ENCODE data around the gene ANTXR2. TPM values are rescaled to one million over a fixed set of nuclear protein-coding genes. Genes with fewer than 3 reads are reported as not detected.
"Not testable (repeated sequence)": the region's sequence is repeated elsewhere in the genome, so short reads cannot be mapped to it uniquely, and the experiment has no call there.

ANTXR2 gene
- total RNA-seq, 1 donor from 2014 or later: 16.8 TPM

GRCh38 chr4:79899481-79899880 is 173.5 kb downstream of the ANTXR2 start:
- DNase-seq (ENCODE audit: low spot score in 2 of 2): no peak
- intact Hi-C loops (cut with DNase I): no loop called here
- H3K27ac ChIP-seq: no peak overlapping the region
- no peaks in the 10 kb centered on the region for H3K4me1 ChIP-seq
- H3K36me3 ChIP-seq: no peaks in the 10 kb centered on the region
- no peak overlapping the region for H3K4me3 ChIP-seq
- no peaks in the 10 kb centered on the region for H3K9me3 ChIP-seq
- TF ChIP-seq CTCF (IDR thresholded peaks at IDR 0.05): no peak
- no peaks in the 10 kb centered on the region for H3K27me3 ChIP-seq

DNA sequence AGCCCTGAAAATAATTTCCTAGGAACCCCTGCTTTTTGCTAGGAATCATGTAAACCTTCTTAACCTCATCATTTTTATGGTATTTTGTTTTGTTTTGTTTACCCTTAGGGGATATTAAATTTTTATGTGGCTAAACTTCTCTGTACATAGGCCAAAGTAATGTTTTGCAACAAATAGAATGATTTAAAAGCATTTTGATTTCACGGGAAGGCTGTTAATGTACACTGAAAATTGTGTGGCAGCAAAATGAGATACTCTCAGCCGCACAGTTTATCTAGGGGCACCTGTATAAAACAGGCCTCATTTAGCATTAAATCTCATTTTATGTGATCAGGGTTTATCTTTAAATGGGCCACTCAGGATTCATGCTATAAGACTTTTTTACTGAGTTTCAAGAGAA is 175.0 kb downstream of the ANTXR2 start:
- DNase-seq (ENCODE audit: low spot score in 2 of 2): no peak
- Histone ChIP-seq H3K9me3 (no peaks in the 10 kb centered on the region), H3K27ac (no peak overlapping the region), H3K4me1 (no peaks in the 10 kb centered on the region), H3K27me3 (no peaks in the 10 kb centered on the region), H3K36me3 (no peaks in the 10 kb centered on the region), H3K4me3 (no peak overlapping the region)
- no peak for TF ChIP-seq CTCF (IDR thresholded peaks at IDR 0.05)
- intact Hi-C loops (cut with DNase I): no loop called here

DNA sequence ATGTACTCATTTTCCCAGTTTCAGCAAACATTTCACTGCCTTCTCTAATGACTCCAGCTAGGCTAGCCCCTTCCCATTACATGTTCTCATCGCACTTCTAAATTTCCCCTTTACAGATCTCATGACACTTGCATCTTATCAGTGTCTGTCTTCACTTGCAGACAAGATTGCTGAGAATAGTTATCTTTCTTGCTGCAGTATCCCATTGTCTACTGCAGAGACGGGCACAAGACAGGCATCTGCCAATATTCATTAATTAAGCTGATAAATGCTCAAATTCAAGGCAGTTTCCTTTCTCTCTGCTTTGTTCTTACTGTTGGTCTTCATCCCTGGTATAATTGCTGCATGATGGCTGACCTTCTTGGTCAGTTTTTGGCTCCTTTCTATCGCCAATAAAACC is 175.9 kb downstream of the ANTXR2 start:
- no peak overlapping the region for H3K27ac ChIP-seq
- intact Hi-C loops (cut with DNase I): no loop called here
- H3K27me3 ChIP-seq: no peaks in the 10 kb centered on the region
- no peak for DNase-seq (ENCODE audit: low spot score in 2 of 2)
- TF ChIP-seq CTCF (IDR thresholded peaks at IDR 0.05): no peak
- no peaks in the 10 kb centered on the region for H3K4me1 ChIP-seq
- H3K4me3 ChIP-seq: no peak overlapping the region
- H3K9me3 ChIP-seq: no peaks in the 10 kb centered on the region
- no peaks in the 10 kb centered on the region for H3K36me3 ChIP-seq

DNA sequence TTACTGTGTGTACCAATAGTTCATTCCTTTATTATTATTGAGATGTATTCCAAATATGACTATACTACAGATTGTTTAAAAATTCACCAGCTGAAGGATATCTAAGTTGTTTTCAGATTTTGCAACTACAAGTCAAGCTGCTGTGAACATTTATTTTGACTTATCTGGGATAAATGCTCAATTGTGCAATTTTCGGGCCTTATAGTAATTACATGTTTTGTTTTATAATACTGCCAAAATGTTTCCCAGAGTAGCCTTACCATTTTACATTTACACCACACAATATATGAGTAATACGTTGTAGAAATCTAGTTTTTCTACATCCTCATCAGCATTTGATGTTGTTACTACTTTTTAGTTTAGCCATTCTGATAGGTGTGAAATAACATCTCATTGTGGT is 179.6 kb downstream of the ANTXR2 start:
- DNase-seq (ENCODE audit: low spot score in 2 of 2): no peak
- H3K27me3 ChIP-seq: no peaks in the 10 kb centered on the region
- no peaks in the 10 kb centered on the region for H3K4me1 ChIP-seq
- no peak for TF ChIP-seq CTCF (IDR thresholded peaks at IDR 0.05)
- no peak overlapping the region for H3K27ac ChIP-seq
- H3K4me3 ChIP-seq: no peak overlapping the region
- intact Hi-C loops (cut with DNase I): no loop called here
- no peaks in the 10 kb centered on the region for H3K9me3 ChIP-seq
- no peaks in the 10 kb centered on the region for H3K36me3 ChIP-seq

DNA sequence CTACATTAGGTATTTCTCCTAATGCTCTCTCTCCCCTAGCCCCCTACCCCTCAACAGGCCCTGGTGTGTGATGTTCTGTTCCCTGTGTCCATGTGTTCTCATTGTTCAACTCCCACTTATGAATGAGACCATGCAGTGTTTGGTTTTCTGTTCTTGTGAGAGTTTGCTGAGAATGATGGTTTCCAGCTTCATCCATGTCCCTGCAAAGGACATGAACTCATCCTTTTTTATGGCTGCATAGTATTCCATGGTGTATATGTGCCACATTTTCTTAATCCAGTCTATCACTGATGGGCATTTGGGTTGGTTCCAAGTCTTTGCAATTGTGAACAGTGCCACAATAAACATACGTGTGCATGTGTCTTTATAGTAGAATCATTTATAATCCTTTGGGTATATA is 184.0 kb downstream of the ANTXR2 start:
- DNase-seq (ENCODE audit: low spot score in 2 of 2); H3K27ac ChIP-seq; H3K4me3 ChIP-seq; H3K36me3 ChIP-seq; intact Hi-C loops (cut with DNase I); H3K9me3 ChIP-seq; H3K27me3 ChIP-seq; H3K4me1 ChIP-seq: not testable (repeated sequence)

GRCh38 chr4:79886557-79886956 is 186.5 kb downstream of the ANTXR2 start:
- intact Hi-C loops (cut with DNase I): no loop called here
- H3K4me1 ChIP-seq: no peaks in the 10 kb centered on the region
- no peak for DNase-seq (ENCODE audit: low spot score in 2 of 2)
- no peaks in the 10 kb centered on the region for H3K9me3 ChIP-seq
- no peak overlapping the region for H3K27ac ChIP-seq
- no peak overlapping the region for H3K4me3 ChIP-seq
- no peak for TF ChIP-seq CTCF (IDR thresholded peaks at IDR 0.05)
- H3K27me3 ChIP-seq: no peaks in the 10 kb centered on the region
- H3K36me3 ChIP-seq: no peaks in the 10 kb centered on the region

Measured in ascending aorta (tissue), 2 donors.